ENCODE data around the gene CCDC70.

CCDC70 gene

DNA sequence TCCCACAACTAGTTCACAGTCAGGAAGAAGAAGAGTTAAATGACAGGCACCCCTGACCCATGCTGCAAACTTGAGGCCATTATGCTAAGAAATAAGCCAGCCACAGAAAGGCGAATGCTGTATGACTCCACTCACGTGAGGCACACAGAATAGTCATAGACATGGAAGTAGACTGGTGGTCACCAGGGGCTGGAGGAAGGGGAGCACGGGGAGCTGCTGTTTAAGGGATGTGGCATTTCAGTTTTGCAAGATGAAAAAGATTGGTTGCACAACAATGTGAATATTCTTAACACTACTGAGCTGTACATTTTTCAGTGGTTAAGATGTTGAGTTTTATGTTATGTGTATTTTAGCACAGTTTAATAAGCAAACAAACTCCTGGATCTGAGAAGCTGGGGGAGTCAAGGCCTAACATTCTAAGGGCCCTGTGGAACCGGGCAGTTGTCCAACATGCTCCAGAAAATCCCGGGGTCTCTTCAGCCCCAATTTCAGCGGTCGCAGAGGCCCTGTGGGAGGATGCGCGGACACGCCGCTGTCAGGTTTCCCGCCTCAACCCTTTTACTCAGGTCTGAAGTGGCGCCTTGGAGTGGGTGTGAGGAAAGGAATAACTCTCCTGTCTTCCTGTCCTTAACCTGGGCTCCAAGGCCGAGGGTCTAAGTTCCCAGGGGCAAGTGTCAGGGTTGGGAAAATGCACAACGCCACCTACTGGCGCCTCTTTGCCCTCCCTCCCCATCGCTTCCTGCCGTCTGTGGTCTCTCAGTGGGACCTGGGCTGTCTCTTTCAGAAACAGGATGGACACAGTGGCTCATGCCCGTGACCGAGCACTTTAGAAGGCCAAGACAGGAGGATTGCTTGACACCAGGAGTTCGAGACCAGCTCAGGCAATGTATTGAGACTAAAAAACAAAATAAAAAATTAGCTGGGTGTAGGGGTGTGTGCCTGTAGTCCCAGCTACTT, 12.3 kb upstream of the CCDC70 start:
- DNase-seq (ENCODE audit: extremely low read depth, low read depth) = no peak
- TF ChIP-seq, protein P1, sequence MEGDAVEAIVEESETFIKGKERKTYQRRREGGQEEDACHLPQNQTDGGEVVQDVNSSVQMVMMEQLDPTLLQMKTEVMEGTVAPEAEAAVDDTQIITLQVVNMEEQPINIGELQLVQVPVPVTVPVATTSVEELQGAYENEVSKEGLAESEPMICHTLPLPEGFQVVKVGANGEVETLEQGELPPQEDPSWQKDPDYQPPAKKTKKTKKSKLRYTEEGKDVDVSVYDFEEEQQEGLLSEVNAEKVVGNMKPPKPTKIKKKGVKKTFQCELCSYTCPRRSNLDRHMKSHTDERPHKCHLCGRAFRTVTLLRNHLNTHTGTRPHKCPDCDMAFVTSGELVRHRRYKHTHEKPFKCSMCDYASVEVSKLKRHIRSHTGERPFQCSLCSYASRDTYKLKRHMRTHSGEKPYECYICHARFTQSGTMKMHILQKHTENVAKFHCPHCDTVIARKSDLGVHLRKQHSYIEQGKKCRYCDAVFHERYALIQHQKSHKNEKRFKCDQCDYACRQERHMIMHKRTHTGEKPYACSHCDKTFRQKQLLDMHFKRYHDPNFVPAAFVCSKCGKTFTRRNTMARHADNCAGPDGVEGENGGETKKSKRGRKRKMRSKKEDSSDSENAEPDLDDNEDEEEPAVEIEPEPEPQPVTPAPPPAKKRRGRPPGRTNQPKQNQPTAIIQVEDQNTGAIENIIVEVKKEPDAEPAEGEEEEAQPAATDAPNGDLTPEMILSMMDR (IDR thresholded peaks at IDR 0.05; ENCODE audit: low read depth, low read length) = peak; percentile 44

DNA sequence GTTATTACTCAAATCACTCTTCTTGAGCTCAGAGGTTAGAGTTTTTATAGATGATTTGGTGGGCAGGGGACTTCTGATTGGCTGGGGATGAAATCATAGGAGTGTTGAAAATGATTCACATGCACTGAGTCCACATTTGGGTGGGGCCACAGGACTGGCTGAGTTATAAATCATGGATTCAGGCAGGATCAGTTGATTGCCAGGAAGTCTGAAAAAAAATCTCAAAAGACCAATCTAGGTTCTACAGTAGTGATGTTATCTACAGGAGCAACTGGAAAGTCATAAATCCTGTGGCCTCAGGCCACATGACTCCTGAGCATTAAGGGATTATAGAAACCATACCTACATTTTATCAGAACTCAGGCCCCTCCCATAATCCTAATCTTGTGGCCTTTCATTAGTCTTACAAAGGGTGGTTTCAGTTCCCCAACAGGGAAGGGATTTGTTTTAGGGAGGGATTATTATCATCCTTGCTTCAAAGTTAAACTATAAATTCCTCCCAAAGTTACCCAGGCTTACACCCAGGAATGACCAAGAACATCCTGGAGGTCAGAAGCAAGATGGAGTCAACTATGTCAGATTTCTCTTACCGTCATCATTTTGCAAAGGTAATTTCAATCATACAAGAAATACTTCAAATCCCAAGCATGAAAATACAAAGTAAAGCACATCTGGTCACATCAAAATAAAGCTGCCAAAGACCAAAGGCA, 5.6 kb upstream of the CCDC70 start:
- no peak for DNase-seq (ENCODE audit: extremely low read depth, low read depth)
- TF ChIP-seq, protein P1 (IDR thresholded peaks at IDR 0.05; ENCODE audit: low read depth, low read length) = no peak

DNA sequence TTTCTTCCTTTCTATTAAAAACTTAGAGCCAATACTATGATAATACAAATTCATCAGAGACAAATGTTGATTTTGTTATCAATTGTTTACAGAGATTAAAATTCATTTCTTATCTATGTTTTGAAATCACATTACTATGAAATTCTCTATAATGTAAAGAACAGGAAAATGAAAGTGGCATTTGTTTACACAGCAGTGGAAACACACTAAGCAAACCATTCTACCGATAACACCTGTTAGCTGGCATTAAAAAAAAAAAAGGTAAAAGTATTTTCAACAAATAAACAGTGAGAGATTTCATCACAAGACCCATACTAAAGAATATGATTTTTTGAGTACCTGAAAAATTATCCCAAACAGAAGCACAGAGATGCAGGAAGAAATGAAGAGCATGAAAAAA, 4.8 kb upstream of the CCDC70 start:
- no peak for DNase-seq (ENCODE audit: extremely low read depth, low read depth)
- TF ChIP-seq, protein P1 (IDR thresholded peaks at IDR 0.05; ENCODE audit: low read depth, low read length) = no peak

DNA sequence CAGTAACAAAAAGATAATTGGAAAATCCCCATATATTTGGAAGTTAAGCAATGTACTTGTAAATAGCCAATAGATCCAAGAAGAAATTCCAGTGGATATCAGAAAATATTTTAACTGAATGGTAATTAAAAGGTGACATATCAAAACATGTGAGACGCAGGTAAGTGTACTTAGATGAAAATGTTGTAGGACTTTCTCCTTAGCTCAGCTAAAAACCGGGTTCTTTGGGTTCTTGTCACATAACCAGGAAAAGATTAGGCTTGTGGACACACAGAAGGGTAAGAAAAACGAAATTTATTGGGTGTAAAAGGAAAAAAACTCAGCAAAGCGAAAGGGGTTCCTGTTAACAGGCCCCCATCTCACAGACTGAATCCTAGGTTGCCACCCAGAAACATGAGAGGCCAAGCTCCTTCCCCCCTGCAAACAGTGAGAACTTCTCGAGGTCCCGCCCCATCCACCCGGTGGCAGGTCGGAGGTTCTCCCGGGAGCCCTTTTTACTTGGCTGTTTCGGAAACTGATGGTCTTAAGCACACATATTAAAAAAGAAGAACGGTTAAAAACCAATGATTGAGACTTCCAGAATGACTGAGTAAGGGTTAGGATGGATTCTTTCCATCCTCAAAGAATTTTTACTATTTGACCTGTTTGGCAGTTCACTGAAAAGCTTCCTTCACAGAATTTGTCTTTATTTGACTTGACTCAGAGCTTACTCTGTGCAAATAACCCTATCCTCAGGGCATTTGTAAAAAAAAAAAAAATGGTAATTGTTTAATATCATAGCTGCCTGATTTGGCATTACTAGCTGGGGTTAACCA, 3.1 kb upstream of the CCDC70 start:
- no peak for DNase-seq (ENCODE audit: extremely low read depth, low read depth)
- TF ChIP-seq, protein P1 (IDR thresholded peaks at IDR 0.05; ENCODE audit: low read depth, low read length) = no peak

DNA sequence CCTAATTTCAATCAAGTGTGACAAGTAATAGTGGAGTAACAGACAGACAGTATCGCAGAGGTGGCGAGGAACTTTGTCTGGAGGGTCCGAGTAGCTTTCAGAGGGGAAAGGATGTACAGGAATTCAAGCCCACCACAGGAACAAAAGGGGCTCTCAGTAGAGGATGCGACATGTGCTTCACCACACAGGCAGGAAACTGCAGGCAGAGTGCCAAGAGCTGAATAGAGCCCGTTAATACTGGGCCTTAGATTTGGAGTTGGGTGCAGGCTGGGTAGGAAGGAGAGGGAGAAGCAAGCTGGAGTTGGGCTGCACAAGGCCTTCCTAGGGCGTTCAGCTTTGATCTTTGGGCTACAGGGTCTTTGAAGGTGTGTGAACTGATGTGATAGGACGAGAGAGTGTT, 1.2 kb downstream of the CCDC70 start:
- TF ChIP-seq, protein P1 (IDR thresholded peaks at IDR 0.05; ENCODE audit: low read depth, low read length) = no peak
- DNase-seq (ENCODE audit: extremely low read depth, low read depth) = no peak

DNA sequence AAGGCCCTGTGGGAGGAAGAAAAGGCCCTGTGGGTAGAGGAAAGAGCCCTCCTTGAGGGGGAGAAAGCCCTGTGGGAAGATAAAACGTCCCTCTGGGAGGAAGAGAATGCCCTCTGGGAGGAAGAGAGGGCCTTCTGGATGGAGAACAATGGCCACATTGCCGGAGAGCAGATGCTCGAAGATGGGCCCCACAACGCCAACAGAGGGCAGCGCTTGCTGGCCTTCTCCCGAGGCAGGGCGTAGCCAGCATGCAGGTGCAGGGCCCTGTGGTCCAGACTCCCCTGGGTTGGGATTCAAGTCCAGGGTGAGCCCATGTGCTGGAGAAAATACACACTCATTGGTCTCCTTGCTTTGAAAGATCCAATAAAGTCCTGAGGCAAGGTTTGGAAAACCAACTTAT, 4.1 kb downstream of the CCDC70 start:
- no peak for DNase-seq (ENCODE audit: extremely low read depth, low read depth)
- TF ChIP-seq, protein P1 (IDR thresholded peaks at IDR 0.05; ENCODE audit: low read depth, low read length) = no peak

All from AG09319 (cell line).